ENCODE measurements around the gene ALX4.

DNA sequence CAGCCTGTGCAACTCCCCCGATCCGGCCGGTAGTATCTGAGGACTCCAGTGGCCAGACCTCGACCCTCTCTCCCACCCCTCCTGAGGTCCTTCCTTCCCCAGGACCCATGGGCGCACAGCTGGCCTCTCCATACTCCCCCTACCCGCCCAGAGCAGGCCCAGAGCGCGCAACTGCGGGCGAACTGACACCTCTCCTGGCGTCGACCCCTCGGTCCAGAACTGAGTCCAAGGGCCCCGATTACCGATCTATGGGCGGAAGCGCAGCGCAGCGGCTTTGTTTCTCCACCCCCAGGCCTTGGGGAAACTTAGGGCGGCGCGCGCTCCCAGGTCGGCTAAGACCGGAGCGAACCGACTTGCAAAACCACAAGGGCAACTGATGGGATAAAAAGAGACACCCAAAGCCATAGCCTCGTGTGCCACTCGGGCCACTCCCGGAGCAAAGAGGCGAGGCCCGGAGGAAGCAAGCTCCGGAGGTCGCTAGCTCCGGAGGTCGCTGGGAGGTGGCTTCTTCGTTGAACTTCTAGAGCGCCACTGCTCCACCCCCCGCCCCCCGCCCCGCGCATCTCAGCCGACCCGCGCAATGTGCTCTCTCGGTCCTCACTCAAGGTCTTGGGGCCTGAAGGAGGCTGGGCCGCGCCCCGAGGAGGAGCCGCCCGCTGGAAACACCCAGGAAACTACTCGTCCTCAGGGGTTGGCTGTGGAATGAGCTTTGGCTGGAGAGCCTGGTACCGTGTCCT lies 9.8 kb upstream of the ALX4 start:
- TF ChIP-seq POLR2A (IDR thresholded peaks at IDR 0.05; ENCODE audit: low read length) (no peak), GATA1 (IDR thresholded peaks at IDR 0.05; ENCODE audit: low read depth, low read length) (no peak)

Data from erythroblast (primary cell).